ENCODE measurements around the gene CYP2A7.
"Not testable (repeated sequence)": the region's sequence is repeated elsewhere in the genome, so short reads cannot be mapped to it uniquely, and the experiment has no call there.

CYP2A7 gene

DNA sequence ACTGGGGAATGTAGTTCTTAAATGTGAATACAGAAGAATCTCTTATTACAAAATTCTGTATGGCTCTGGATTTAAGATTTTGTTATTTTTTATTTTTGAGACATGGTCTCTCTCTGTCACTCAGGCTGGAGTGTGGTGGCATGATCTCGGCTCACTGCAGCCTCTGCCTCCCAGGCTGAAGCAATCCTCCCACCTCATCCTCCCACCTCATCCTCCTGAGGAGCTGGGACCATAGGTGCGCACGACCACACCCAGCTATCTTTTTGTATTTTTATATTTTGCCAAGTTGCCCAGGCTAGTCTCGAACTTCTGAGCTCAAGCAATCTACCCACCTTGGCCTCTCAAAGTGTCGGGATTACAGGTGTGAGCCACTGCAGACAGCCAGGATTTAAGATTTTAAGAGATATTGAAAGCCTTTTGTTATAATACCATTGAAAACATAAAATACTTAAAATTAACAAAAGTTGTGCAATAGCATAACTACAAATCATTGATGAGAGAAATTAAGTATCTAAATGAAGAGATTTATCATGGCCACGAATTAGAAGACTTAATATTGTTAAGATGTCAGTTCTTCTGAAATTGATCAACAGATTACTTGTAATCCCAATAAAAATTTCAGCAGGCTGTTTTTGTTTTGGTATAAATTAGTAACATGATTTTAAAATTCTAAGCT, 45.1 kb downstream of the CYP2A7 start:
- Mint-ChIP-seq H3K4me3 (no peak overlapping the region), H3K27me3 (no peaks in the 10 kb centered on the region), H3K4me1 (ENCODE audit: low read depth) (peaks cover 17% of the 10 kb centered on the region), H3K9me3 (ENCODE audit: low read depth) (no peaks in the 10 kb centered on the region), H3K27ac (no peak overlapping the region), H3K36me3 (no peaks in the 10 kb centered on the region)

DNA sequence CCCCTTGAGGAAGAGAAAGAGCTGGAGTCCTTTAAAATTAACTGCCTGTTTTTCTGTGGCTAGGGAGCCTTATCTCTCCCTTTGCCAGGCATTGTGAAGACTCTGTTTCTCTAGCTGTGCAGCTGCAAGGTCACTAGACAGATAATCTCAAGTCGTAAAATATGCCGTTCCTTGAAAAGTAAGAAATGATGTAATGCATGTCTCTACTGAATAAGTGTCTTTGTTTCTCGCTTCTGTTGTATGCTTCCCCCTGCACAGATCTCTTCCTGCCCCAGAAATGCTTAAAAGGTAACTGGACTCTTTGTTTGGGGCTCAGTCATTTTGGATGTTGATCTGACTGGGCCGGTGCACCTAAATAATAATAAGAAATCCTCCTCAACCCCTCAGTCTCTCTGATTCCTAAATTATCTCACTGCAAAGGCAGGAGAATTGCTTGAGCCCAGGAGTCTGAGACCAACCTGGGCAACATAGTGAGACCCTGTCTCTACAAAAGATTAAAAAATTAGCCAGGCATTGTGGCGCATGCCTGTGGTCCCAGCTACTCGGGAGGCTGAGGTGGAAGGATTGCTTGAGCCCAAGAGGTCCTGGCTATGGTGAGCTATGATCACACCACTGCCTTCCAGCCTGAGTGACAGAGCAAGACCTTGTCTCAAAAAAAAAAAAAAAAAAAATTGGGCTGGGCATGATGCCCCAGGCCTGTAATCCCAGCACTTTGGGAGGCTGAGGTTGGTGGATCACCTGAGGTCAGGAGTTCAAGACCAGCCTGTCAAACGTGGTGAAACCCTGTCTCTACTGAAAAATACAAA, 48.1 kb downstream of the CYP2A7 start:
- not testable (repeated sequence) for H3K36me3 Mint-ChIP-seq; H3K9me3 Mint-ChIP-seq (ENCODE audit: low read depth); H3K27ac Mint-ChIP-seq; H3K27me3 Mint-ChIP-seq
- Mint-ChIP-seq H3K4me1 (ENCODE audit: low read depth) (peaks cover 17% of the 10 kb centered on the region), H3K4me3 (peak overlapping the region; percentile 4)

DNA sequence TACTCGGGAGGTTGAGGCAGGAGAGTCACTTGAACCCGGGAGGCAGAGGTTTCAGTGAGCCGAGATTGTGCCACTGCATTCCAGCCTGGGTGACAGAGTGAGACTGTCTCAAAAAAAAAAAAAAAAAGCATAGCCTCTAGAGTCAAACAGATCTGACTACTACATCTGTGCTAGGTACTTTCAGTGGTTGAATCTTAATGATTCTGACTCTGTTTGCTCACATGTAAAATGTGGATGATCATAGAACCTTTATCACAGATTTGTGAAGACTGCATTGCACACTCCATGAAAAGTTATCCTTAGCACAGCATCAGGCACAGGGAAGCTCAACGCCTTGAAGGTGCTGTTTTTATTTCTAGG, 49.6 kb downstream of the CYP2A7 start:
- not testable (repeated sequence) for H3K36me3 Mint-ChIP-seq; H3K4me3 Mint-ChIP-seq; H3K27me3 Mint-ChIP-seq; H3K9me3 Mint-ChIP-seq (ENCODE audit: low read depth); H3K27ac Mint-ChIP-seq
- H3K4me1 Mint-ChIP-seq (ENCODE audit: low read depth): peaks cover 18% of the 10 kb centered on the region

DNA sequence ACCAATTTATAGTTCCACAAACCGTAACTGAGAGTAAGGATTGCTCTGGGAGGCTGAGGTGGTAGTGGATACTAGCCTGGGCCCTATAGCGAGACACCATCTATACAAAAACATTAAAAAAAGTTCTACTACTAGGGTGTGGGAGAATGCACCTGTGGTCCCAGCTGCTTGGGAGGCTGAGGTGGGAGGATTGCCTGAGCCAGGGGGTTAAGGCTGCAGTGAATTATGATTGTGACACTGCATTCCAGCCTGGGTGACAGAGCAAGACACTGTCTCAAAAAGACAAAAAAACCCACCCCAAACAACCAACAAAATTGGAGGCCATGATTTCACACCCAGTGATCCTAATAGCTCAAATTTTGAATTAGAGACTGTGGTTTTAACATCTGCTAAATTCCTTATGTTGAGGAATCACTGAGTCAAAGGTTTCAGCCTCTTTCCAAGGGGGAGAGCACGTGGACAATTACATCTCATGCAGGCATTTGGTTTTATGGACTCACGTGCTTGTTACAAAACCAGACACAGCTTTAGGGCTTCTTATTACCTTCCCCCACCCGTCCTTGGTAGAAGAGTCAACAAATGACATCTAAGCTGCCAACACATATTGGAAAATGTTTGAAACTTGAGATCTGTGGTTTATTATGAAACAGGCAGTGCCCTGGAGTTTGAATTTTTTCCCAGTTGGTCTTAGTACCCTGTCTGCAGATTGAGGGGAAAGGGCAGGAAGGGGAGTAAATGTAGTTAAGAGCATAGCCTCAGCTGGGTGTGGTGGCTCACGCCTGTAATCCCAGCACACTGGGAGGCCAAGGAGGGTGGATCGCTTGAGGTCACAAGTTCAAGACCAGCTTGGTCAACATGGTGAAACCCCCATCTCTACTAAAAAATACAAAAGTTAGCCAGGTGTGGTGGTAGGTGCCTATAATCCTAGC, 50.3 kb downstream of the CYP2A7 start:
- H3K27me3 Mint-ChIP-seq: no peaks in the 10 kb centered on the region
- H3K36me3 Mint-ChIP-seq: peaks cover 9% of the 10 kb centered on the region
- H3K4me1 Mint-ChIP-seq (ENCODE audit: low read depth): peaks cover 24% of the 10 kb centered on the region
- no peak overlapping the region for H3K4me3 Mint-ChIP-seq
- H3K9me3 Mint-ChIP-seq (ENCODE audit: low read depth): no peaks in the 10 kb centered on the region
- H3K27ac Mint-ChIP-seq: no peak overlapping the region

DNA sequence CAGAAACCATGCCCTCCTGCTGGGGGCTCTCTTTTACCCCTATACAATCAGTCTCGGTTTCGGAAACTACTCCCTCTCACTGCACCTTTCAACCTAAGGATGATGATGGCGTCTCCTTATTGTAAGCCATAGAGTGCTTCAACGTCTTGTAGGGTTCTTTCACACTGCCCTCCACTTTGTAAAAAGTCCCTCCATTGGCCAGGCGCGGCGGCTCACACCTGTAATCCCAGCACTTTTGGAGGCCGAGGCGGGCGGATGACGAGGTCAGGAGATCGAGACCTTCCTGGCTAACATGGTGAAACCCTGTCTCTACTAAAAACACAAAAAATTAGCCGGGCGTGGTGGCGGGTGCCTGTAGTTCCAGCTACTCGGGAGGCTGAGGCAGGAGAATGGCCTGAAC, 51.3 kb downstream of the CYP2A7 start:
- not testable (repeated sequence) for H3K36me3 Mint-ChIP-seq; H3K4me3 Mint-ChIP-seq; H3K27me3 Mint-ChIP-seq; H3K9me3 Mint-ChIP-seq (ENCODE audit: low read depth); H3K27ac Mint-ChIP-seq
- peaks cover 30% of the 10 kb centered on the region for H3K4me1 Mint-ChIP-seq (ENCODE audit: low read depth)

DNA sequence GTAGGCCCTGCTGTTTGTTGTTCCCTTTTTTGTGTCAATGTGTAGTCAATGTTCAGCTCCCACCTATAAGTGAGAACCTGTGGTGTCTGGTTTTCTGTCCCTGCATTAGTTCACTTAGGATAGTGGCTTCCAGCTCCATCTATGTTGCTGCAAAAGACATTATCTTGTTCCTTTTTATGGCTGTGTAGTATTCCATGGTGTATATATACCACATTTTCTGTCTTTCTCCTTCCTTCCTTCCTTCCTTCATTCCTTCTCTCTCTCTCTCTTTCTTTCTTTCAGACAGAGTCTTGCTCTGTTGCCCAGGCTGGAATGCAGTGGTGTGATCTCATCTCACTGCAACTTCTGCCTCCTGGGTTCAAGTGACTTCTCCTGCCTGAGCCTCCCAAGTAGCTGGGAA, 52.8 kb downstream of the CYP2A7 start:
- H3K4me3 Mint-ChIP-seq: no peak overlapping the region
- no peak overlapping the region for H3K27ac Mint-ChIP-seq
- H3K27me3 Mint-ChIP-seq: no peaks in the 10 kb centered on the region
- H3K36me3 Mint-ChIP-seq: peaks cover 10% of the 10 kb centered on the region
- H3K9me3 Mint-ChIP-seq (ENCODE audit: low read depth): no peaks in the 10 kb centered on the region
- H3K4me1 Mint-ChIP-seq (ENCODE audit: low read depth): peaks cover 37% of the 10 kb centered on the region

DNA sequence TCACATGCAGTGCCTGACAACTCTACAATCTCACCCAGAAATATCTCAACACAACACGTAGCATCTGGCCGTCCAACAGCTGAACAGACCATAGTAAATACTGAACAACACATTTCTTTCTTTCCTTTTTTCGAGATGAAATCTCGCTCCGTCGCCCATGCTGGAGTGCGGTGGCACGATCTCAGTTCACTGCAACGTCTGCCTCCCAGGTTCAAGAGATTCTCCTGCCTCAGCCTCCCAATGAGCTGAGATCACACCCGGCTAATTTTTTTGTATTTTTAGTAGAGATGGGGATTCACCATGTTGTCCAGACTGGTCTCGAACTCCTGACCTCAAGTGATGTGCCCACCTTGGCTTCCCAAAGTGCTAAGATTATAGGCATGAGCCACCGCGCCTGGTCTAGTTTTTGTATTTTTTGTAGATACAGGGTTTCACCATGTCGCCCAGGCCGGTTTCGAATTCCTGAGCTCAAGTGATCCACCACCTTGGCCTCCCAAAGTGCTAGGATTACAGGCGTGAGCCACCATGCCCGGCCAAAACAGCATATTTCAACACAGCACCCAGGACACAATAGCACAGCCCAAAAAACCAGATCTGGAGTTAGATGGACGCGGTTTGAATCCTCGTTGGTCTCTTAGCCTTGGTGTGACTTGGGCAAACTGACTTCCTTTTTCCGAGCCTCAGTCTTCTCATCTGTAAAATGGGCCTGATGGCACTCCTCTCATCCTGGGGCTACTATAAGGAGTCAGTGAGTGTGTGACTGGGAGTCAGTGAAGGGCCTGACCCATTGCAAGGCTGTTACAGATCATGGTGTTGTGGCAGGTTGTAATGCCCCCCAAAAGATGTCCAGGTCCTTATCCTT, 54.4 kb downstream of the CYP2A7 start:
- Mint-ChIP-seq H3K4me3 (no peak overlapping the region), H3K27me3 (no peaks in the 10 kb centered on the region), H3K9me3 (ENCODE audit: low read depth) (no peaks in the 10 kb centered on the region), H3K4me1 (ENCODE audit: low read depth) (peaks cover 29% of the 10 kb centered on the region), H3K27ac (peak overlapping the region; percentile 67), H3K36me3 (peaks cover 10% of the 10 kb centered on the region)

DNA sequence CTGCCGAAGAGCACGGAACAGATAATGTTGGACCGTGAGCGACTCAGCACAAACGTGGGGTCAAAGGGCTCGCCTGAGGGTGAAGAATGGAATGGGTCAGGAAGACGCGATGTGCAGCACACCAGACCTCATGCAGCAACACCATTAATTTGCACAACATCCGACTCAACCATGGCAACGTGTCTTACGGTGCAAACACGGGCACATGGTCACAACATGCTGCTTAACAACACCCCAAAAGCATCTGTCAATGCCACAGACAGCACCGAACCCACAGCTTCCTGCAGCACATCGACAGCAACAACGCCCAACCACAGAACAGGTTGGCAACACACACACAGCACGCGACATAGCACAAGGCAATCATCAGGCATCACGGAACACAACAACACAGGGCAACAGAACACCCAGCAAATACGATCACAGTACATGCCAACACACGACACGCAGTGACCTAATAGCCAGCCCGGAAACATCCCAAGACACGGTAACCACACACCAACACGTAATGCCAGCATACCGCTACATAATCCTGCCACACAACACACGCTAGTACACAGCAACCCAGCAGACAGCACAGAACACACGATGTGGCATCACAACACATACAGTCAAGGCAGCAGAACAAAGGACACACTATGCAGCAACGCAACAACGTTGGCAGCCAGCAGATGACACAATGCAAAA, 55.2 kb downstream of the CYP2A7 start:
- not testable (repeated sequence) for H3K27me3 Mint-ChIP-seq; H3K9me3 Mint-ChIP-seq (ENCODE audit: low read depth); H3K36me3 Mint-ChIP-seq
- Mint-ChIP-seq H3K27ac (peak overlapping the region; percentile 67), H3K4me1 (ENCODE audit: low read depth) (peaks cover 24% of the 10 kb centered on the region), H3K4me3 (peak overlapping the region; percentile 24)

DNA sequence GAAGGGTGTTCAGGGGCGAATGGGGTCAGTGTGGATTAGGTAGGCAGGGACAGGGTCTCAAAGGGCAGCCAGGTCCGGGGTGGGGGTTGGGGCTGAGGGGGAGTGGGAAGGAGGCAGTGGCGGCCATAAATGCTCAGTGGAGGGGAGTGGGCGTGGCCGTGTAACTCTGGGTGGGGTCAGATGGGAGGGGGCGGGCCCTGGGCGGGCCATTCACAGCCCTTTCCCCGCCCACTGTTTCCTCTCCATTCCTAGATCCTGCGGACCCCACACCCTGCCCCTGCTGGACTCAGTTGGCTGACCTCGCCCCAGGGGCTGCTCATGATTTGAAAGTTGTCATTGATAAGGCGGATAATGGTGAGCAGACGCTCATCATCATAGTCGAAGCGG, 55.7 kb downstream of the CYP2A7 start:
- not testable (repeated sequence) for H3K4me3 Mint-ChIP-seq; H3K9me3 Mint-ChIP-seq (ENCODE audit: low read depth); H3K27me3 Mint-ChIP-seq; H3K36me3 Mint-ChIP-seq
- peak overlapping the region; percentile 67 for H3K27ac Mint-ChIP-seq
- peaks cover 24% of the 10 kb centered on the region for H3K4me1 Mint-ChIP-seq (ENCODE audit: low read depth)

DNA sequence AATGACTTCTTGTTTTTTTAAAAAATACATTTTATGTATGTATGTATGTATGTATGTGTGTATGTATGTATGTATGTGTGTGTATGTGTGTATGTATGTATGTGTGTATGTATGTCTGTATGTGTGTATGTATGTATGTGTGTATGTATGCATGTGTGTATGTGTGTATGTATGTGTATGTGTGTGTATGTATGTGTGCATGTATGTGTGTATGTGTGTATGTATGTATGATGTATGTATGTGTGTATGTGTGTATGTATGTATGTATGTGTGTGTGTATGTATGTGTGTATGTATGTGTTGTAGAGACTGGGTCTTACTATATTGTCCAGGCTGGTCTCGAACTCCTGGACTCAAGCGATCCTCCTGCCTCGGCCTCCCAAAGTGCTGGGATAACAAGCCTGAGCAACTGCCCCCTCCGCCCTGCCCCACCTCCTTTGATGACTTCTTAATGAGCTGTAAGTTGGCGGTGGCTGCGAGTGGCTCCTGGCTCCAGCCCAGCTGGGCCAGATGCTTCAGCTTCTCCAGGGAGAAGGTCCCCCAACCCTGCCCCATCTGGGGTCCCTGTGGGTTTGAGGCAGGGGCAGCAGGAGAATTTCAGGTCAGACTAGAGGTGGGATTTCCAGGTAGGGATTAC, 56.5 kb downstream of the CYP2A7 start:
- not testable (repeated sequence) for H3K27me3 Mint-ChIP-seq; H3K36me3 Mint-ChIP-seq; H3K9me3 Mint-ChIP-seq (ENCODE audit: low read depth); H3K4me3 Mint-ChIP-seq; H3K27ac Mint-ChIP-seq
- H3K4me1 Mint-ChIP-seq (ENCODE audit: low read depth): peaks cover 24% of the 10 kb centered on the region
